PC-9 (cell line): ENCODE data around the gene FAU.

Source experiments
- CTCF ChIP-seq: fragments of 200-600 bp; sonication (generic); conservative IDR thresholded peaks from 2 replicates; pipeline ENCODE4 v1.6.1; 2017; ENCODE audit warnings: mixed run types, antibody characterized with exemption, mild to moderate bottlenecking, moderate library complexity
- EZH2 ChIP-seq: fragments of 200-600 bp; sonication (generic); IDR thresholded peaks from 2 replicates; pipeline ENCODE4 v1.8.0; 2017; ENCODE audit warnings: antibody characterized with exemption, low read depth

GRCh38 chr11:65116370-65117205 lies 5.3 kb downstream of the FAU start:
- TF ChIP-seq CTCF (no peak), EZH2 (no peak)
